Measurements from ENCODE around the gene CUL2.
"Not testable (repeated sequence)": the region's sequence is repeated elsewhere in the genome, so short reads cannot be mapped to it uniquely, and the experiment has no call there.

Gene CUL2

GRCh38 chr10:35015843-35016408 is 74.2 kb downstream of the CUL2 start:
- no peak for DNase-seq

DNA sequence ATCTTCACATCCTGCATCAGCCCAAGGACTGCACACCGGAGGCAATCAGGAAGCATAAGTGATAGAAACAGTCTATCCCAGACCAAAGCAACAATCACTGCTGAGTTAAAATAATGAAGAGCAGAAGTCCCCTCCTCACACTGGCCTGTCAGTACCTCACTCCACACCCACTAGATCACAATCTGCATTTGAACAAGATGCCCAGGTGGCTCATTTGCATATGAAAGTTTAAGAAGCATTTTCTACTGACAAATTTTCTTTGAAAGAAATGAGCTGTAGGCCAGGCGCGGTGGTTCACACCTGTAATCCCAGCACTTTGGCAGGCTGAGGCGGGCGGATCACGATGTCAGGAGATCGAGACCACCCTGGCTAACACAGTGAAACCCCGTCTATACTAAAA is 77.4 kb downstream of the CUL2 start:
- no peak for DNase-seq

DNA sequence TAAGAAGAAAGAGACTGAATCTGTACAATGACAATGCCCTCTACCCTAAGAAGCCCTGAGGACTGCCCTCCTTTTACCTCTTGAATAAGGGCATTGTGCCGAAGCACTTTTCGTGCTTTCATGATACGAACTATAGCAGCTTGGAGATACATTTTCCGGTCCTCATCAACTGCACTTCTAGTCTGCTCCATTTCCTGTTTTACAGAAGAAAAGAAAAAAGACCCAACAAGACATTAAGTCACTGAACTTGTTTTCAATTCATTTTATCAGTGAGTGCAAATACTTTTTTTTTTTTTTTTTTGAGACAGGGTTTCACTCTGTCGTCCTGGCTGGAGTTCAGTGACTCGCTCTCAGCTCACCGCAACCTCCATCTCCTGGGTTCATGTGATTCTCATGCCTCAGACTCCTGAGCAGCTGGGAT is 78.4 kb downstream of the CUL2 start:
- DNase-seq, result no peak

DNA sequence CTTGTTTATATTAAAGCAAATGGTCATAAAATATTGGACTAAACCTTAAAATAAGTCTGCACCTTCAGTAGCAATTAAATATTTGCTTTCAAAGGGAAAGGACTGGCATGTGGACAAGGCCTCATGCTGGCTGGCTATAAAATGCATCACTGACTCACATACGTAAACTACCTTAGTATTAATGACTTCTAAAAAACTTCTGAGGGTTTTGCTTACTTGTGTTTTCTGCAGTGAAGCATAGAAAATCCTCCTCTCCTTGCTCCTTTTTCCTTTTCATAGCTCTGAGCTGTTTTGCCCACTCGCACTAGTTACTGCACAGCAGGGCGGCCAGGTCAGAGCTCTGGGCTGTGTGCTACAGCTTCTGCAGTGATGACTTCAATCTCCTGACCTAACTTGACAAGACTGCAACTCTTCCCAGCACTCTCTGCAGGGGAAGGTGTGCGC is 82.3 kb downstream of the CUL2 start:
- DNase-seq, result no peak

- no peak for DNase-seq
Measured at GRCh38 chr10:35006836-35007235, 83.3 kb downstream of the CUL2 start.

DNA sequence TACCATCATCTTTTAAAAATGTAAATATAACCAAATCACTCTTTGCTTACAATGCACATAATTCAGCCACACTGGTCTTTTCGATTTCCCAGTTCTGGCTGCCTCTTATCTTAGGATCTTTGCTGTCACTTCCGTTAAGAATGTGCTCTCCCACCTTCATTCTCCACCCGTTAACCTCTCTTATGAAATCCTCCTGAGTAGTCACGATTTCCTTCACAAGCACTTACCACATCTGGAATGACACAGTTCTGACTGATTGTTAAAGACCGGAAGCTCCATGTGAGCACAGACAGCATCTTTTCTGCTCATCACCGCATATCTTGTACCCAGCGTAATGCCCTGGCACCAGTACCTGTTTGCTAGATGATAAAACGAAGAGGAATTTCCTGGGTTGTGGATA is 84.3 kb downstream of the CUL2 start:
- no peak for DNase-seq

GRCh38 chr10:35004651-35005050 is 85.5 kb downstream of the CUL2 start:
- DNase-seq, result no peak

DNA sequence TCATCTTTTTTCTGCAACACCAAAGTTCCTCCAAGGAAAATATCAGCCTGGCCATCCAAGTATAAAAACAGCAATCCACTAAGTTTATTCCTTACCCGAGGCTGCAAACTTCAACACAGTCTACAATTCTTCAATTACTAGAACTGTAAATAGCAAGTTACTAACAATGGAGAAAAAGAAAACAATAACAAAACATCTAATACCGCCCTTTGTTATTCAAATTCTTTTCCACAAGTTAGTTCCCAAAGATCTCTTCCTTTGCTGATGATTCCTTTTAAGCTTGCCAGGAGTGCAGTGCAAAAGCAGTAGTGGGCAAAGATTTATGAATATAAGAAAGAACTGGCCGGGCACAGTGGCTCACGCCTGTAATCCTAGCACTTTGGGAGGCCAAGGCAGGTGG is 86.2 kb downstream of the CUL2 start:
- DNase-seq, result no peak

DNA sequence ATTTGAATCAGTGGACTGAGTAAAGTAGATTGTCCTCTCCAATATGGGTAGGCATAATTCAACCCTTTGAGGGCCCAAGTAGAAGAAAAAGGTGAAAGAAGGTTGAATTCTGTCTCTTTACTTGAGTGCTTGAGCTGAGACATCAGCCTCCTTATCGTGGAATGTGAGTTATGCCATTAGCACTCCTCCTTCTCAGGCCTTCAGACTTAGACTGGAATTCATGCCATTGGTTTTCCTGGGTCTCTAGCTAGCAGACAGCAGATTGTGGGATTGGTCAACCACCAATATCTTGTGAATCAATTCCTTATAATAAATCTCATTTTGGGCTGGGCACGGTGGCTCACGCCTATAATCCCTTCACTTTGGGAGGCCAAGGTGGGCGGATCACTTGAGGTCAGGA is 89.2 kb downstream of the CUL2 start:
- no peak for DNase-seq

DNA sequence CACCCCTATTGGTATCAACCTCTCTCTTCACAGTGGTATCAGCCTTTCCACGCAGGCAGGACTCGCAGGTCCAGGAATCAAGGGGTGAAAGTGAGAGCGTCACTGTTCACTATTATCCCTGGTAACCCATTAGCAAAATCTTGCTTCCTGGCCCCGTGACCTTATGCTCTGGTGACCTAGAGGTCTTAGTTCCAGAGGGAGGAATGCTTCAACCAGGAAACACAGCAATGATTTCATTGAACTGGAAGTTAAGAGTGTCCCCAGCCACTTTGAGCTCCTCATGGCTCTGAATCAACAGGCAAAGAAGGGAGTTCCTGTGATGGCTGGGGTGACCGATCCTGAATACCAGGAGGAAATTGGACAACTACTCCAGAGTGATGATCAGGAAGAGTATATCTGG is 90.6 kb downstream of the CUL2 start:
- no peak for DNase-seq

GRCh38 chr10:34998940-34999339 is 91.2 kb downstream of the CUL2 start:
- DNase-seq, result no peak

GRCh38 chr10:34996843-34997242 is 93.3 kb downstream of the CUL2 start:
- DNase-seq, result no peak

DNA sequence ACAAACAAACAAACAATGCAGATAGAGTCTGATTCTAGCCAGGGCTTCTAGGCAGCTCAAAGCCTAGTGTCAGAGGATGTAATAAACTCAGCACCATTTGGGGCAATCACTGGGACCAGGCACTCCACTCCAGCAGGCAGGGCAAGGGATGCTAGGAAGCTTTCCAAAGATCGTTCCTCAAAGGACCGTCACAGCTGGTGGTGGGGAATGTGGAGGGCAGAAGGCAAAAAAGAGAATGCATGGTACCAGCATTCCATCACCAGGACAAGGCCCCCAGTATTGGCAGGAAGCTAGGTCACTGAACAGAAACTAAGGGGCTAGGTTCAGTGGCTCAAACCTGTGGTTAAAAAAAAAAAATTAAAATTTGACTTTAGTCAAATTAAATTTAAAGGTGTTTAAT is 94.2 kb downstream of the CUL2 start:
- no peak for DNase-seq

- peak; percentile 68 for DNase-seq
Measured at GRCh38 chr10:34994565-34995142, 95.5 kb downstream of the CUL2 start.

DNA sequence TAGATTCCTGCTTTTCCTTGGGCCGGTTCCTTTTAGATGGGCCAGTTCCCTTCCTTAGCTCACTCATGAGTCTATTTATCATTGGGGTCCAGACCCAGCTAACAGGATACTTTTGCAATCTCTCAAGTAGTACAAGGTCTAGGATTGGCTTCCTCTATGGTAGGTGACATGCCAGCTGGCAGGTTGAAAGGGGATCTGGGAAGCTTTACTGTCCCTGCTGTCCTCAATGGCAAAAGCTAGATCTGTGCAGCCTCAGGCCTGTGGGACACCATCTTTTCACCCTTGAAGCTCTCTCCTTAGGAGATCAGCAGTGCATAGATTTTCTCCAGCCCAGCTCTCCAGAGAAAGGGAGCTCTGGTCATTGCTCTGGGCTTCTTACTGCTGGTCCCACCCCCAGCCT is 96.4 kb downstream of the CUL2 start:
- DNase-seq, result no peak

- not testable (repeated sequence) for DNase-seq
Measured at GRCh38 chr10:34991117-34991516, 99.0 kb downstream of the CUL2 start.

DNA sequence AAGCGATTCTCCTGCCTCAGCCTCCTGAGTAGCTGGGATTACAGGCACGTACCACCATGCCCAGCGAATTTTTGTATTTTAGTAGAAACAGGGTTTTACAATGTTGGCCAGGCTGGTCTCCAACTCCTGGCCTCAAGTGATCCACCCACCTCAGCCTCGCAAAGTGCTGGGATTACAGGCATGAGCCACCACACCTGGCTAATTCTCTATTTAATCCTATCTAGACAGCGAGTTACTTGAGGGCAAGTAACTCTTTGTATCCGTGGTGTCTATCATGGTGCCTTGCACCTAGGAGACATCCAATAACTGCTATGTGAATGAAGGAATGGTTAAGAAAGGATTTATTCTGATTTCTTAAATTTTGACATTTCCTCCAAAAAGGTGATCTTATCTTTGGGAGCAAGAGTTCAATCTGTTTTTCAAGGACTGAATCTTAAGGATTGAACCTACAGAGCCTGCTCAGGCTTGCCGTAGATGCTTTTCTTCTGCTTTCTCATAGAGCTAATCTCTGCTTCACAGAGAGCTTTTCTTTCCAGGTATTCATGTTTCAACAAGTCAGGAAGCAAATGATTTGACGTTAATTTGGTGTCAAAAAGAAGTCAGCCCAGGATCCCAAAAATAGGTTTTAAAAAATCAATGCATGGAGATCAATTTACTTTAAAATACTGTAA is 101.6 kb downstream of the CUL2 start:
- DNase-seq, result no peak

GRCh38 chr10:34985823-34986222 is 104.3 kb downstream of the CUL2 start:
- DNase-seq, result no peak

DNA sequence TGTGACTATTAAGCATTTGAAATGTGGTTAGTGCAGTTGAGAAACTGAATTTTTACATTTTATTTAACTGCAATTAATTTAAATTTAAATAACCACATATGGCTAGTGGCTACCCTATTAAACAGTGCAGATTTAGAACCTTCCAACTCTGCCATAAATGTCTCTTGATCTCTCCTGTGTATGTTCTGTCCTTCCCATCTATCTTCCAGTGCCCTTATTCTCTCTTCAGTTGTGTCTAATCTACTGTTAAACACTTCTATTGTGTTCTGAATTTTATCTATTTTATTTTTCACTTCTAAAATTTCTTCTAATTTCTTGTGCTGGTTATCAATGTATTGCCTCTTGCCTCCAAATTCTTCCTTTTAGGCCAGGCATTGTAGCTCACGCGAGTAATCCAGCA is 105.0 kb downstream of the CUL2 start:
- no peak for DNase-seq

DNA sequence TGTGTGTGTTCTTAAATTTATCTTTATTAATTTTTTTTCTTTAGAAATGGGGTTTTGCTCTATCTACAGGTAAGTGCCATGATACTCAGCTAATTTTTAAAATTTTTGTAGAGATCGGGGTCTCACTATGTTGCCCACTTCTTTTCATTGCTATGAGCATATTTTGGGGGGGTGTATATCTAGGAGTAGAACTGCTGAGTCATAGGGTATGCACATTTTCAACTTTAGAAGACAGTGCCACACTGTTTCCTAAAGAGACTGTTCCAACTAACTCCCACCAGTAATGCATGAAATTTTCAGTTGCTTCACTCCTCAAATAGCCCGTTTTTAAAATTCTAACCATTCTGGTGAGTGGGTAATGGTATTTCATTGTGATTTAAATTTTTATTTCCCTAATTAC is 108.3 kb downstream of the CUL2 start:
- no peak for DNase-seq

DNA sequence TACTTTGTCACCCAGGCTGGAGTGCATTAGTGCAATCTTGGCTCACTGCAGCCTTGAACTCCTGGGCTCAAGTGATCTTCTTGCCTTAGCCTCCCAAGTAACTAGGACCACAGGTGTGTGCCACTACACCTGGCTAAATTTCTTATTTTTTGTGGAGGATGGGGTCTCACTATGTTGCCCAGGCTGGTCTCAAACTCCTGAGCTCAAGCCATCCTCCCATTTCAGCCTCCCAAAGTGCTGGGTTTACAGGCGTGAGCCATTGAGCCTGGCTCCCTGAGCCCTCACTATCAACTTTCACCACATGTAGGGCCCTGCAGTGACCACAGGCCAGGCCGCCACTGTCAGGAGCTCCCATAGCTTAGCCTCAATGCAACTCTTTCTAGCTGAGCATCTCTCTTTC is 110.2 kb downstream of the CUL2 start:
- no peak for DNase-seq

DNA sequence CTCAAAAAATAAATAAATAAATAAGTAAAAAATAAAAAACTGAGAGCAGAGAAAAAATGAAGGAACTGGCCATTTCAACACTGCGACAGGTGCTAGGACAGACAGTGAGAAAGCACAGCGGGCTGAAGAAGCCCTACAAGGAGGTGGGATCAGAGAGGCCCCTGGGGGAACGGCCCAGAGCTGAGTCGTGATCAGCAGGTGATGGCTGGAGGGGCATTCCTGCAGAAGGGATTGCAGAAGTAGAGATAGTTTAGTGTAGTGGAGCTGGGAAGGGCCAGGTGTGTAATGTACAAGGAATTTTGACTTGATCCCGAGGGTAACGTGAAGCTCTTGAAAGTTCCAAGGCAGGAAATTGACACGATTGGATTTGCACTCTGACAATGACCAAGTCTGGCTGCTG is 112.1 kb downstream of the CUL2 start:
- no peak for DNase-seq

DNA sequence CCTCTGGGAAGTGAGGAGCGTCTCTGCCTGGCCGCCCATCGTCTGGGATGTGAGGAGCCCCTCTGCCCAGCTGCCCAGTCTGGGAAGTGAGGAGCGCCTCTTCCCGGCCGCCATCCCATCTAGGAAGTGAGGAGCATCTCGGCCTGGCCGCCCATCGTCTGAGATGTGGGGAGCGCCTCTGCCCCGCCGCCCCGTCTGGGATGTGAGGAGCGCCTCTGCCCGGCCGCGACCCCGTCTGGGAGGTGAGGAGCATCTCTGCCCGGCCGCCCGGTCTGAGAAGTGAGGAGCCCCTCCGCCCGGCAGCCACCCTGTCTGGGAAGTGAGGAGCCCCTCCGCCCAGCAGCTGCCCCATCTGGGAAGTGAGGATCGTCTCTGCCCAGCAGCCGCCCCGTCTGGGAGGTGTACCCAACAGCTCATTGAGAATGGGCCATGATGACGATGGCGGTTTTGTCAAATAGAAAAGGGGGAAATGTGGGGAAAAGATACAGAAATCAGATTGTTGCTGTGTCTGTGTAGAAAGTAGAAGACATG is 113.7 kb downstream of the CUL2 start:
- DNase-seq, result not testable (repeated sequence)

- not testable (repeated sequence) for DNase-seq
Measured at GRCh38 chr10:34974364-34975065, 115.6 kb downstream of the CUL2 start.
